ENCODE data around the gene IFNA21.
"Not testable (repeated sequence)": the region's sequence is repeated elsewhere in the genome, so short reads cannot be mapped to it uniquely, and the experiment has no call there.

The IFNA21 gene

DNA sequence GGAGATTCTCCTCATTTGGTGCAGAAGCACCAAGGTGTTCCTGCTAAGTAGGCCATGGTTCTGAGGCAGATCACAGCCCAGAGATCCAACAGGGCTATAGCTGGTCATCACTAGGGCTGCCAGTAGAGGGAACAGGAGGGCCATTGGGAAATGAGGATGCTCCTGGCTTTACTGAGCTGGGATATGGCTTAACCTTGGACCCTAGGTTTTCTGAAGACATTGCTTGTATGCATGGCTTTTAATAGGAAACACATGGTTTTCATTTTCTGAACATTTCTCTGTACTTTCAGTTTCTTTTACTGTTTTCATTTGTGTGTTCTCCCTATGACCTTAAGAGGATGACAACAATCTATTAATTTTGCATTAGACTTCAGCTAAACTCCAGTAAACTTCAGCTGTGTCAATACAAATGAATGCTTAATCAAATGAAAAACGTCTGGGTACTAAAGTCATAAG lies 25.0 kb downstream of the IFNA21 start, which contains the start of gene IFNW1:
Gene IFNW1, minus strand, starts transcription at position 406 of the 456 bp plus-strand sequence. Its CDS starts 262 bp downstream, at position 144.
- DNase-seq (ENCODE audit: low spot score): no peak

DNA sequence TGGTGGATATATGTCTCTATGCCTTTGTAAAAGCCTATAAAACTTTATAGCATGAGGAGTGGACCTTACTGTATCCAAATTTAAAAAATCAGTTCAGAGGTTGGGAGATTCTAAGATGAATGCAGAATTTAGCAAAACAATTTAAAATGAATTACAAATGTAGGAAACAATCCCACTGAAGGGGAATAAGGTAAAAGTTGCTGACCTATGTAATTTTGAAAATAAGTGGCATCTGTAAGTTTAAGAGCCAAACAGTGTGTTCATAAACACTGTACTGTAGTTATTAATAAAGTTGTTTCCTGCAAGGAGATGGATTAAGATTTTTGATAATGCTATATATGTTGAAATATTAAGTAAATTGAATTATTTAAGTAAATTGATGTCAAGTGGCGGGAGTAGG lies 29.4 kb downstream of the IFNA21 start:
- DNase-seq (ENCODE audit: low spot score): no peak

DNA sequence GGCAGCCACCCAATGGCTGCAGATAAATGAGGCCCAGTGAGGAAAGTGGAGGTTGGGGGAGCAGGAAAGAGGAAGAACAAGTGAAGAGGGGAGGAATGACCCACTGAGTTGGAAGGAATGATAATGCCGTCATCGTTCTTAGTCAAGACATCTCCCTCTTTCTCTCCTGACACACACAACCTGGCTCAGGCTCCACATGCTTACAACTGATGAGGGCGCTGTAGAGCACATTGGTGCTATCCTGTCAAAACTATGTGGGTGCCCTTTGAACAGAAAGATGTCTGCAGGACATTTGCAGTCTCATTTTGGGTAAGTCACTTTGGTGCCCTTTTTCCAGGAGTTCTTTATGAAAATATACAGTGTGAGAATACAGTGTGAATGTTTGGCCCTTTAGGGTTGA lies 30.7 kb downstream of the IFNA21 start:
- DNase-seq (ENCODE audit: low spot score): no peak

DNA sequence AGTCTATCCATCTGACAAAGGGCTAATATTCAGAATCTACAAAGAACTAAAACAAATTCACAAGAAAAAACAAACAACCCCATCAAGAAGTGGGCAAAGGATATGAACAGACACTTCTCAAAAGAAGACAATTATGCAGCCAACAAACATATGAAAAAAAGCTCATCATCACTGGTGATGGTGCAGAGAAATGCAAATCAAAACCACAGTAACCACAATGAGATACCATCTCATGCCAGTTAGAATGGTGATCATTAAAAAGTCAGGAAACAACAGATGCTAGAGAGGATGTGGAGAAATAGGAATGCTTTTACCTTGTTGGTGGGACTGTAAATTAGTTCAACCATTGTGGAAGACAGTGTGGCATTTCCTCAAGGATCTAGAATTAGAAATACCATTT lies 38.3 kb downstream of the IFNA21 start:
- not testable (repeated sequence) for DNase-seq (ENCODE audit: low spot score)

DNA sequence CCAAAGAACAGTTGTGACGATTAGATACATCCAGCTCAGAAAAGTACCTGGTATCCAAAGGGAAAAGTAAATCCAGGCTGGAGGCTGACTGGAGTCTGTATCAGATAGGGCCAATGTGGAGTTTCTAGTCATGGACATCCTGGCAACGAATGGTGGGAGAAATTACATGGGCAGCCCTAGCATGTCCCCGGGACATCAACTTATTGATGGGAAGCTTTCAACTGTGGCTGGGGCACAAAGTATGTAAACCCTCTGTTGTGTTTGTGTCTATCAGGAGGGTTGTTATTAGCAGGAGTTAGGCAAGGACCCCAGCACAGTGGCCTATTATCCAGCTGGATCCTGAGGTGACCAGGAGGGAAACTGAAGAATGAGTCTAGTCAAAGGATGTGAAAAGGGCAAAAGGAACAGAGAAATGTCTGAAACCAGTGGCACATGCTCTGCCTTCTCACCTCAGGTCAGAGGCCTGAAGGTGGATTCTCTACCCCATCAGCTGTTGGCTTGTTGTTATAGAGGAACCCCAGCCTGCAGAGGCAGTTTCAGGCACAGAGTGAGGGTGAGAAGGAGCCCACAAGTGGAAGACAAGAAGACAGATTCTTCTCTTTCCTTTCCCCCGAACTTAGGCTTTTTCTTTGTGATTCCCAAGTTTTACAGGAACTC lies 44.7 kb downstream of the IFNA21 start:
- DNase-seq (ENCODE audit: low spot score): no peak

DNA sequence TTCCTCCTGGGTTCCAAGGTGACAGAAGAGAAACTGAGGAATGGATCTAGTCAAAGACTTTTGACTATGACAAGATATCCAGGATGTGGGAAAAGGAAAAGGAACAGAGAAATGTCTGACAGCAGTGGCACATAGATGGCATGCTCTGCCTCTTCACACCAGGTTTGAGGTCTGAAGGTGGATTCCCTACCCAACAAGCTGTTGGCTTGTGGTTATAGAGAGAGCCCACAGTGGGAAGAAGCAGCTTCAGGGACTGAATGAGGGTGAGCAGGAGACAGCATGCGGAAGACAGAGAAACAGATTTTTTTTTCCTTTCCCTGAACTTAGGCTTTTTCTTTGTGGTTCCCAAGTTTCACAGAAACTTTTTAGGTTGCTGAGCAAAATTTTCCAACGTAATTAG lies 45.4 kb downstream of the IFNA21 start:
- no peak for DNase-seq (ENCODE audit: low spot score)

DNA sequence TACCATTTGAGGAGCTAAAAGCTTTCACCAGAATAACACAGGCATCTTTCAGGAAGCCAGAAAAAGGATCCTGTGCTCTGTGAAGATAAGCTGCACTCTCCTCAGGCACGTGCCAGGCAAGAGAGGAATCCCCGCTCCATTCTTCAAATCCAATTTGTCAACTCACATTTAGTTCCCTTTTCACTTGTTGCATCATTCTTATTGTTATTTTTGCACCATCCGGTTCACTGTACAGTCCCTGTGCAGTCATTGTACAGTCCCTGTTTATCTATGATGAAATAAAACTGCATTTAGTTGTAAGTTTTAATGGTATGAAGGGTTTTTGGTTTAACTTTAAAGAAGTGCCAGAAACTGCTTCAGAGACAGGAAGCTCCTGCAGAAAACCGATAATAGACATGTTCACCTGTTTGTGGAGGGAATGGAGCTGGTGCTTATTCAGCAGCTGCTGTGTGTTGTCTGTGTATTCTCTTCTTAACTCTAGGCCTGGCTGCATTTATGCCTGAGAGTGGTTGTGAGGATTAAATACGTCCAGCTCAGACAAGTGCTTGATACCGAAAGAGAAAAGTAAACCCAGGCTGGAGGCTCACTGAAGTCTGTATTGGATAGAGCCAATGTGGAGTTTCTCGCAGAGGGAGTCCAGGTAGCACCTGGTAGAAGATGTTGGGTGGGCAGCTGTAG lies 47.2 kb downstream of the IFNA21 start:
- no peak for DNase-seq (ENCODE audit: low spot score)
